ENCODE data around the gene NR4A1. TPM values are rescaled to one million over a fixed set of nuclear protein-coding genes. Genes with fewer than 3 reads are reported as not detected.

The NR4A1 gene
- total RNA-seq, 1 experiment from 2014 or later: 90.7 TPM

DNA sequence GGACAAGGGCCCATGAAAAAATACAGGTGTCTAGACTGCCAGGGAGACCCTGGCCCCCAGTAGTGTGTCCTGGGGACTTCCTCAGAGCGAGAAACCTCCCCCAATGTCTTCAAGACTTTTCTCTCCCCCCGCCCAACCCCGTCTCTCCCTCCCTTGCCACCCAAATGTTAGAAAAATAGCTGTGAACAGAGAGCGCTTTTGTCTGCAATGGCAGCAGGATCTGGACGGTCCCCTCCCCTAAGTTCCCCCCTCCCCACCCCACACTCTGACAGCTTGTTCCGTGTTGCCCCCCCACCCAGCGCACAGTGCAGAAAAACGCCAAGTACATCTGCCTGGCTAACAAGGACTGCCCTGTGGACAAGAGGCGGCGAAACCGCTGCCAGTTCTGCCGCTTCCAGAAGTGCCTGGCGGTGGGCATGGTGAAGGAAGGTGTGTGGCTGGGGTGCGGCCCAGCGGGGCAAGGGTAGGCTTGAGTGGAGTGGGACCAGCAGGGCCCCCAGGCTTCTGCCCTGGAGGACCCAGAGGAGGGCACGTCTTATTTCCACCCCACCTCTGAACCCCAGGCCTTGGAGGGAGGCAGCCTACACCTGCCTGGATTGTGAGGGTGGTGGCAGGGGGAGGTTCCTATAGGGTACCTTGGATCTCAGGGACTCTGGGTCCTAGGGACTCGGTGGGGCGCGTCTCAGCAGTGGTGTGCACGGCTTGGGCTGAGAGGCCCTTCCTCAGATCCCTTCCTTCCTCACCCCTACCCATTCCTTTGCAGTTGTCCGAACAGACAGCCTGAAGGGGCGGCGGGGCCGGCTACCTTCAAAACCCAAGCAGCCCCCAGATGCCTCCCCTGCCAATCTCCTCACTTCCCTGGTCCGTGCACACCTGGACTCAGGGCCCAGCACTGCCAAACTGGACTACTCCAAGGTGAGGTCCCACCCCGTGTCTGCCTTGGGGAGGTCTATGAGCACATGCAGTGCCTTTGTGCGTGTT lies 4.8 kb downstream of the NR4A1 start:
- Histone ChIP-seq H3F3A (ENCODE audit: low read length, unreplicated experiment) (no peaks in the 10 kb centered on the region), H3K36me3 (ENCODE audit: low read depth, low read length) (peaks cover 19% of the 10 kb centered on the region; the same call in 1 of the 2 replicates), H3K4me2 (ENCODE audit: low read length) (no peak overlapping the region), H4K20me1 (ENCODE audit: low read length) (peaks cover 44% of the 10 kb centered on the region), H3K4me1 (ENCODE audit: insufficient read depth, low read length) (peaks cover 12% of the 10 kb centered on the region; the same call in 1 of the 2 replicates), H3K9me2 (replicated peaks; ENCODE audit: low read length) (no peaks in the 10 kb centered on the region), H3K4me3 (ENCODE audit: low read length) (no peak overlapping the region), H3K27ac (ENCODE audit: low read length) (no peak overlapping the region), H2AFZ (ENCODE audit: low read length) (no peak overlapping the region), H3K27me3 (ENCODE audit: low read length) (no peaks in the 10 kb centered on the region), H3K9ac (ENCODE audit: low read length) (no peak overlapping the region), H3K79me2 (ENCODE audit: low read length) (peaks cover 23% of the 10 kb centered on the region; the same call in 1 of the 2 replicates), H3K9me3 (ENCODE audit: low read length) (no peaks in the 10 kb centered on the region)
- TF ChIP-seq EZH2 (IDR thresholded peaks at IDR 0.05; ENCODE audit: low read length, unreplicated experiment) (no peak), EZH2phosphoT487 (IDR thresholded peaks at IDR 0.05; ENCODE audit: borderline replicate concordance, low read length) (no peak)
- TF ChIP-seq, protein P1, sequence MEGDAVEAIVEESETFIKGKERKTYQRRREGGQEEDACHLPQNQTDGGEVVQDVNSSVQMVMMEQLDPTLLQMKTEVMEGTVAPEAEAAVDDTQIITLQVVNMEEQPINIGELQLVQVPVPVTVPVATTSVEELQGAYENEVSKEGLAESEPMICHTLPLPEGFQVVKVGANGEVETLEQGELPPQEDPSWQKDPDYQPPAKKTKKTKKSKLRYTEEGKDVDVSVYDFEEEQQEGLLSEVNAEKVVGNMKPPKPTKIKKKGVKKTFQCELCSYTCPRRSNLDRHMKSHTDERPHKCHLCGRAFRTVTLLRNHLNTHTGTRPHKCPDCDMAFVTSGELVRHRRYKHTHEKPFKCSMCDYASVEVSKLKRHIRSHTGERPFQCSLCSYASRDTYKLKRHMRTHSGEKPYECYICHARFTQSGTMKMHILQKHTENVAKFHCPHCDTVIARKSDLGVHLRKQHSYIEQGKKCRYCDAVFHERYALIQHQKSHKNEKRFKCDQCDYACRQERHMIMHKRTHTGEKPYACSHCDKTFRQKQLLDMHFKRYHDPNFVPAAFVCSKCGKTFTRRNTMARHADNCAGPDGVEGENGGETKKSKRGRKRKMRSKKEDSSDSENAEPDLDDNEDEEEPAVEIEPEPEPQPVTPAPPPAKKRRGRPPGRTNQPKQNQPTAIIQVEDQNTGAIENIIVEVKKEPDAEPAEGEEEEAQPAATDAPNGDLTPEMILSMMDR (conservative IDR thresholded peaks at IDR 0.05; ENCODE audit: low read depth, low read length): no peak
- ChIA-PET POLR2A (ENCODE audit: unreplicated experiment) (no interaction called here), CTCF (interaction anchor here (0.6 kb wide), 1 partner anchor 30 kb away, joined by 7 read pairs; no protein-coding TSS in a partner anchor)
- BruUV-seq (replicated peaks): no TSS peak
- intact Hi-C loops (cut with micrococcal nuclease): no loop called here
- ATAC-seq (no peak), DNase-seq (no peak)

GRCh38 chr12:52056801-52057637 lies 5.8 kb downstream of the NR4A1 start:
- Histone ChIP-seq H3K27me3 (ENCODE audit: low read length) (no peaks in the 10 kb centered on the region), H3F3A (ENCODE audit: low read length, unreplicated experiment) (no peaks in the 10 kb centered on the region), H3K4me3 (ENCODE audit: low read length) (no peak overlapping the region), H3K4me1 (ENCODE audit: insufficient read depth, low read length) (peaks cover 8% of the 10 kb centered on the region; the same call in 1 of the 2 replicates), H3K9me2 (replicated peaks; ENCODE audit: low read length) (no peaks in the 10 kb centered on the region), H3K9me3 (ENCODE audit: low read length) (no peaks in the 10 kb centered on the region), H3K9ac (ENCODE audit: low read length) (no peak overlapping the region), H2AFZ (ENCODE audit: low read length) (no peak overlapping the region), H4K20me1 (ENCODE audit: low read length) (peaks cover 38% of the 10 kb centered on the region), H3K79me2 (ENCODE audit: low read length) (peaks cover 16% of the 10 kb centered on the region; the same call in 1 of the 2 replicates), H3K4me2 (ENCODE audit: low read length) (no peak overlapping the region), H3K27ac (ENCODE audit: low read length) (no peak overlapping the region), H3K36me3 (ENCODE audit: low read depth, low read length) (peaks cover 19% of the 10 kb centered on the region; the same call in 1 of the 2 replicates)
- POLR2A ChIA-PET (ENCODE audit: unreplicated experiment): no interaction called here
- CTCF ChIA-PET: no interaction called here
- no TSS peak for BruUV-seq (replicated peaks)
- no peak for DNase-seq
- intact Hi-C loops (cut with micrococcal nuclease): no loop called here
- TF ChIP-seq, protein P1 (conservative IDR thresholded peaks at IDR 0.05; ENCODE audit: low read depth, low read length): no peak
- no peak for TF ChIP-seq EZH2phosphoT487 (IDR thresholded peaks at IDR 0.05; ENCODE audit: borderline replicate concordance, low read length)
- TF ChIP-seq EZH2 (IDR thresholded peaks at IDR 0.05; ENCODE audit: low read length, unreplicated experiment): no peak
- ATAC-seq: no peak
